Iris pigment epithelial cell (primary cell): ENCODE results near the gene ADGRF5.

ENCODE experiments used
- DNase-seq: peaks from one replicate; pipeline ENCODE4 v3.0.0-alpha.2; 2011; ENCODE audit warnings: low read depth

The ADGRF5 gene

DNA sequence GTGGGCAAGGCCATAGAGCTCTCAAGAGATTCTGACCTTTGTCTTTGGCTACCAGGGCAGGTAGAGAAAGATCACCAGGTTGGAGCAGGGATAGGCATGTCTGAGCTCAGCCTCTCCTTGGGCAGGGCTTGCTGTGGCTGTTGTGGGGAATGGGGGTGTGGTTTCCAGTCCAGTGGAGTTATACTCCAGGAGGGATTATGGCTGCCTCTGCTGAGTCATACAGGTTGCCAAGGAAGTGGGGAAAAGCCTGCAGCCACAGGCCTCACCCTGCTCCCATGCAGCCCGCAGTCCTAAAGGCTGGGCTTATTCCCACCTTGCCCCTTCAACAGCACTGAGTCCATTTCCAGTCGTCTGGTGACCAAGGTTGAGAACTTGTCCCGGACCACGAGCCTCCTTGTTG, 106.6 kb downstream of the ADGRF5 start:
- peak; percentile 11 for DNase-seq

DNA sequence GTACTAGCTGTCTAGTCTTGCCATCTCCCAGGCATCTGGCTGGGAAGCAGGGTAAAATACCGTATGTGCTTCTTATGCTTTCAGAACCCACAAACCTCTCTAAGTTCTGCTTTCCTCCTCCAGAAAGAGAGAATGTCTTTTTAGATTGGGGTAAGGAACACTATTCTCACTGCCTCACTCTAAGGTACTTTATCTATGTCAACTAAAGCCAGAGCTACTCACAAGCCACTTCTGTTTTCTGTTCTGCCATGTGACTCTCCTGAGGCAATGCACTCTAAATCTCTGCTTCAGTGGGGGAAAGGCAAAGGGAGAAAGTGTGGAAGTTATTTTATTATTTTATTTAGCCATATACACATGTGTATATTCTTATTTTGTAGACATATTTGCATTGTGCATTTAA, 112.9 kb downstream of the ADGRF5 start:
- DNase-seq: no peak
